ENCODE measurements around the gene PCDHGC3.

The PCDHGC3 gene

GRCh38 chr5:141510850-141511601 is 35.3 kb downstream of the PCDHGC3 start:
- Histone ChIP-seq H3K9me3 (no peaks in the 10 kb centered on the region), H3K36me3 (peaks cover 21% of the 10 kb centered on the region), H3K4me3 (ENCODE audit: low read depth in 1 of 2, low read length in 1 of 2) (no peak overlapping the region), H3K27ac (no peak overlapping the region), H3K4me1 (ENCODE audit: control insufficient read depth in 1 of 2, insufficient read depth in 1 of 2, low read depth in 1 of 2, low read length in 1 of 2) (peaks cover 44 to 49% of the 10 kb centered on the region in 2 experiments), H3K27me3 (peaks cover 29% of the 10 kb centered on the region)
- no peak for TF ChIP-seq CTCF (IDR thresholded peaks at IDR 0.05)

GRCh38 chr5:141511771-141512325 is 36.1 kb downstream of the PCDHGC3 start:
- peaks cover 29% of the 10 kb centered on the region for H3K27me3 ChIP-seq
- H3K4me1 ChIP-seq (ENCODE audit: control insufficient read depth in 1 of 2, insufficient read depth in 1 of 2, low read depth in 1 of 2, low read length in 1 of 2) = peaks cover 52 to 57% of the 10 kb centered on the region in 2 experiments
- peak overlapping the region; percentile 71 to 79 for H3K4me3 ChIP-seq (ENCODE audit: low read depth in 1 of 2, low read length in 1 of 2)
- no peak for TF ChIP-seq CTCF (IDR thresholded peaks at IDR 0.05)
- H3K27ac ChIP-seq = no peak overlapping the region
- H3K36me3 ChIP-seq = peaks cover 29% of the 10 kb centered on the region
- H3K9me3 ChIP-seq = no peaks in the 10 kb centered on the region

- peak; percentile 77 for TF ChIP-seq CTCF (IDR thresholded peaks at IDR 0.05)
- Histone ChIP-seq H3K4me1 (ENCODE audit: control insufficient read depth in 1 of 2, insufficient read depth in 1 of 2, low read depth in 1 of 2, low read length in 1 of 2) (peaks cover 58 to 63% of the 10 kb centered on the region in 2 experiments), H3K36me3 (peaks cover 35% of the 10 kb centered on the region), H3K27me3 (peaks cover 26% of the 10 kb centered on the region), H3K27ac (peak overlapping the region; percentile 69), H3K4me3 (ENCODE audit: low read depth in 1 of 2, low read length in 1 of 2) (peak overlapping the region; percentile 71 to 79), H3K9me3 (no peaks in the 10 kb centered on the region)
Measured at GRCh38 chr5:141512390-141512910, 36.7 kb downstream of the PCDHGC3 start.

GRCh38 chr5:141512911-141513626 is 37.3 kb downstream of the PCDHGC3 start:
- Histone ChIP-seq H3K27ac (peak overlapping the region; percentile 69), H3K9me3 (no peaks in the 10 kb centered on the region), H3K27me3 (peaks cover 19% of the 10 kb centered on the region), H3K4me1 (ENCODE audit: control insufficient read depth in 1 of 2, insufficient read depth in 1 of 2, low read depth in 1 of 2, low read length in 1 of 2) (peaks cover 65 to 68% of the 10 kb centered on the region in 2 experiments), H3K36me3 (peaks cover 41% of the 10 kb centered on the region), H3K4me3 (ENCODE audit: low read depth in 1 of 2, low read length in 1 of 2) (peak overlapping the region; percentile 71 to 79)
- no peak for TF ChIP-seq CTCF (IDR thresholded peaks at IDR 0.05)

GRCh38 chr5:141513627-141514329 is 38.0 kb downstream of the PCDHGC3 start:
- Histone ChIP-seq H3K9me3 (no peaks in the 10 kb centered on the region), H3K36me3 (peaks cover 45% of the 10 kb centered on the region), H3K4me3 (ENCODE audit: low read depth in 1 of 2, low read length in 1 of 2) (peak overlapping the region; percentile 71 to 79), H3K27ac (peak overlapping the region; percentile 69), H3K27me3 (peaks cover 12% of the 10 kb centered on the region), H3K4me1 (ENCODE audit: control insufficient read depth in 1 of 2, insufficient read depth in 1 of 2, low read depth in 1 of 2, low read length in 1 of 2) (peaks cover 70 to 72% of the 10 kb centered on the region in 2 experiments)
- TF ChIP-seq CTCF (IDR thresholded peaks at IDR 0.05) = no peak
